A549 (cell line): ENCODE results near the gene TLE1. TPM values are rescaled to one million over a fixed set of nuclear protein-coding genes. Genes with fewer than 3 reads are reported as not detected.
A peak's percentile ranks its signal among the peaks of the same experiment; 100 is the strongest.

Source experiments
- ATAC-seq, 2 experiments: fragments of 200-7000 bp in 1 of 2; fragments of >200 bp in 1 of 2; cut with Nextera tagmentation in 1 of 2; cut with Tn5 transposase in 1 of 2; 3 replicates each; pipeline versions ENCODE4 v1.8.0 to v1.9.1; 2018 to 2020; ENCODE audit warnings: mild to moderate bottlenecking in 1 of 2, moderate library complexity in 1 of 2
- CTCF ChIA-PET: fragments of 300-600 bp; sonication (Branson Sonifier 250); formaldehyde crosslinking; extraction: SDS; loops from one replicate; lab custom pipeline; 2021; ENCODE audit warnings: antibody characterized with exemption, inconsistent platforms; lab: Yijun Ruan, JAX
- POLR2A ChIA-PET: fragments of 350-600 bp; formaldehyde crosslinking; extraction: SDS; loops from one replicate; lab custom pipeline; 2021; ENCODE audit warnings: antibody characterized with exemption, inconsistent platforms; lab: Yijun Ruan, JAX
- DNase-seq, 2 experiments: peaks; one replicate each; pipeline versions ENCODE4 v3.0.0 to v3.0.0-alpha.2; 2011 to 2016; ENCODE audit warnings: low read depth in 1 of 2, low spot score in 1 of 2
- FAIRE-seq: peaks from 2 replicates; lab custom pipeline; 2011; peaks lifted over from hg19 to GRCh38; lab: Jason Lieb, UNC
- H3K27ac ChIP-seq, 2 experiments: fragments of >200 bp; sonication (Bioruptor Twin); formaldehyde crosslinking; 3 replicates each; pipeline ENCODE4 v1.5.1; 2016 to 2017
- H3K4me1 ChIP-seq: fragments of >200 bp; sonication (Bioruptor Twin); formaldehyde crosslinking; 3 replicates; pipeline ENCODE4 v1.6.1; 2016
- H3K4me2 ChIP-seq: fragments of >200 bp; sonication (Bioruptor Twin); formaldehyde crosslinking; 3 replicates; pipeline ENCODE4 v1.6.1; 2016
- H3K4me3 ChIP-seq: fragments of >200 bp; sonication (Bioruptor Twin); formaldehyde crosslinking; 3 replicates; pipeline ENCODE4 v1.5.1; 2016
- H3K9me3 ChIP-seq: fragments of >200 bp; sonication (Bioruptor Twin); formaldehyde crosslinking; 3 replicates; pipeline ENCODE4 v1.6.1; 2016
- CBX2 ChIP-seq: fragments of 200-600 bp; sonication (generic); IDR thresholded peaks from 2 replicates; pipeline ENCODE4 v1.6.1; 2016; ENCODE audit warnings: low read depth, mild to moderate bottlenecking, borderline replicate concordance
- CBX8 ChIP-seq: fragments of 200-600 bp; sonication (generic); IDR thresholded peaks from 2 replicates; pipeline ENCODE4 v1.6.1; 2016
- CHD4 ChIP-seq: fragments of 200-600 bp; sonication (generic); IDR thresholded peaks from 2 replicates; pipeline ENCODE4 v1.6.1; 2016; ENCODE audit warnings: antibody characterized with exemption, mild to moderate bottlenecking, borderline replicate concordance
- EP300 ChIP-seq, 2 experiments: fragments of >200 bp; sonication (Bioruptor Twin); formaldehyde crosslinking; IDR thresholded peaks; 2 replicates in 1 of 2; 3 replicates in 1 of 2; pipeline ENCODE4 v1.6.1; 2016 to 2017
- ESRRA ChIP-seq: fragments of 150-350 bp; IDR thresholded peaks from 2 replicates; pipeline ENCODE4 v1.6.1; 2014; ENCODE audit warnings: mild to moderate bottlenecking, low read length, borderline replicate concordance
- FOSB ChIP-seq: fragments of 250-450 bp; sonication (Bioruptor Pico); IDR thresholded peaks from 2 replicates; pipeline ENCODE4 v1.5.0; 2020; ENCODE audit warnings: mild to moderate bottlenecking, moderate library complexity
- FOSL2 ChIP-seq, 2 experiments: fragments of 450-650 bp in 1 of 2; fragments of >200 bp in 1 of 2; sonication (Bioruptor Twin) in 1 of 2; formaldehyde crosslinking; IDR thresholded peaks; 2 replicates each; pipeline versions ENCODE4 v1.5.0 to v1.6.1; 2016 to 2020; ENCODE audit warnings: mild to moderate bottlenecking in 1 of 2, moderate library complexity in 1 of 2
- FOXS1 ChIP-seq: fragments of 250-450 bp; sonication (Bioruptor Pico); IDR thresholded peaks from 2 replicates; pipeline ENCODE4 v1.5.0; 2020; ENCODE audit warnings: mild to moderate bottlenecking, moderate library complexity
- HEYL ChIP-seq: fragments of 250-450 bp; sonication (Bioruptor Pico); IDR thresholded peaks from 2 replicates; pipeline ENCODE4 v1.8.0; 2021; ENCODE audit warnings: mild to moderate bottlenecking, moderate library complexity
- HOXA7 ChIP-seq: fragments of 250-450 bp; sonication (Bioruptor Pico); IDR thresholded peaks from 2 replicates; pipeline ENCODE4 v1.5.0; 2020; ENCODE audit warnings: mild to moderate bottlenecking, moderate library complexity
- HOXB5 ChIP-seq: fragments of 250-450 bp; sonication (Bioruptor Pico); IDR thresholded peaks from 2 replicates; pipeline ENCODE4 v1.5.0; 2020; ENCODE audit warnings: mild to moderate bottlenecking, moderate library complexity
- JUNB ChIP-seq: fragments of >200 bp; sonication (Bioruptor Twin); formaldehyde crosslinking; IDR thresholded peaks from 2 replicates; pipeline ENCODE4 v1.6.1; 2016
- MAFK ChIP-seq: fragments of 450-650 bp; IDR thresholded peaks from 2 replicates; pipeline ENCODE4 v1.6.1; 2014; ENCODE audit not compliant: partially characterized antibody
- MAZ ChIP-seq: fragments of 150-350 bp; IDR thresholded peaks from 2 replicates; pipeline ENCODE4 v1.6.1; 2014; ENCODE audit warnings: antibody characterized with exemption, low read depth, low read length, borderline replicate concordance
- NR3C1 ChIP-seq: fragments of >200 bp; sonication (Bioruptor Twin); formaldehyde crosslinking; IDR thresholded peaks from 3 replicates; pipeline ENCODE4 v1.6.1; 2017
- RARB ChIP-seq: fragments of 250-450 bp; sonication (Bioruptor Pico); IDR thresholded peaks from 2 replicates; pipeline ENCODE4 v1.8.0; 2021; ENCODE audit warnings: mild to moderate bottlenecking, moderate library complexity
- RCOR1 ChIP-seq: fragments of 150-350 bp; IDR thresholded peaks from 2 replicates; pipeline ENCODE4 v1.6.1; 2014; ENCODE audit warnings: antibody characterized with exemption, low read length, low read depth
- RNF2 ChIP-seq: fragments of 200-600 bp; sonication (generic); IDR thresholded peaks from 2 replicates; pipeline ENCODE4 v1.6.1; 2016; ENCODE audit warnings: low read depth, mild to moderate bottlenecking, antibody characterized with exemption, moderate library complexity, borderline replicate concordance
- SREBF2 ChIP-seq: fragments of 450-650 bp; IDR thresholded peaks from 2 replicates; pipeline ENCODE4 v1.6.1; 2014; ENCODE audit warnings: mild to moderate bottlenecking, moderate library complexity
- TFCP2L1 ChIP-seq: fragments of 250-450 bp; sonication (Bioruptor Pico); IDR thresholded peaks from 2 replicates; pipeline ENCODE4 v1.5.0; 2021; ENCODE audit warnings: mild to moderate bottlenecking
- ZFP36 ChIP-seq: fragments of 450-650 bp; IDR thresholded peaks from 2 replicates; pipeline ENCODE4 v1.6.1; 2014; ENCODE audit warnings: borderline replicate concordance; ENCODE audit not compliant: partially characterized antibody
- WGBS: methylation state at CpG from one replicate; pipeline ENCODE4 v1.1.6; 2017; ENCODE audit errors: missing lambda C conversion rate; 5-methylcytosine and 5-hydroxymethylcytosine counted together
- polyA plus RNA-seq, 4 experiments: library from polyadenylated mRNA; depleted of rRNA in 3 of 4; stranded (reverse); fragments of >200 nt; fragmentation: RNase III in 1 of 4; extraction: RNeasy Plus Mini Kit Qiagen cat#74134 plus additional on column Dnase treatment in 1 of 4; gene quantifications; 2 replicates in 3 of 4; 3 replicates in 1 of 4; pipeline ENCODE4 v1.2.3, GENCODE V29; 2011 to 2017
- TF ChIP-seq, protein P1 (sequence below): fragments of 250-450 bp; sonication (Bioruptor Pico); IDR thresholded peaks from 2 replicates; pipeline ENCODE4 v1.5.0; 2020; ENCODE audit warnings: low read depth, mild to moderate bottlenecking, moderate library complexity
- TF ChIP-seq, protein P2 (sequence below): fragments of 250-450 bp; sonication (Bioruptor Pico); IDR thresholded peaks from 2 replicates; pipeline ENCODE4 v1.5.0; 2021; ENCODE audit warnings: mild to moderate bottlenecking, moderate library complexity, borderline replicate concordance
- TF ChIP-seq, protein P3 (sequence below): IDR thresholded peaks from 2 replicates; pipeline ENCODE4 v1.6.1; 2012; ENCODE audit warnings: low read depth, borderline replicate concordance
- TF ChIP-seq, protein P4 (sequence below): fragments of >200 bp; sonication (Bioruptor Twin); formaldehyde crosslinking; IDR thresholded peaks from 3 replicates; pipeline ENCODE4 v1.6.1; 2016
- TF ChIP-seq, protein P5 (sequence below): fragments of 200-600 bp; sonication (generic); IDR thresholded peaks from 2 replicates; pipeline ENCODE4 v1.6.1; 2016; ENCODE audit warnings: antibody characterized with exemption, mild to moderate bottlenecking, moderate library complexity

Gene TLE1
- polyA plus RNA-seq, 2 of the 4 experiments (the other 2 are of a cell fraction) = 45.8 to 117 TPM

DNA sequence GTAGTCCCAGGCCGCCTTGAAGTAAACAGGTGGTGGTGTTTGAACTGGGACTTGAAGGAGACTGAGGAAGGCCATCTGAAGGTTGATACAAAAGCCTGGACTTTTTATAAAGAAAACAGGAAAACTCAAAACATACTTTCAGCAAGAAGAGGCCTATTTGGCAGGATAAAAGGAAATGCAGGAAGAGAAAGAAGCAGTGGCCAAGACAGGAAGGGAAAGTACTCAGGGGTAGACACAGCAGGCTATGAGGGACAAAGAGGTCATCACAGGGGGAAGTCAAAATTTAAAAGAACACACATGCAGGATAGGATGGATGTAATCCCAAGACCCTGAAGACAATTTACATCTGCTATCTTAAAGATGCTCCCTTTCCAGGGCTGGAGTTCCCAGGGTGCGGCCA lies 13.0 kb downstream of the TLE1 start:
- POLR2A ChIA-PET = interaction anchor here (0.6 kb wide), 1 partner anchor 102 kb away, joined by 3 read pairs; no protein-coding TSS in a partner anchor
- CTCF ChIA-PET = interaction anchor here (1.2 to 2.8 kb wide), 2 partner anchors 10 to 60 kb away, joined by 3 to 12 read pairs; no protein-coding TSS in a partner anchor
- 95% methylated on average over 2 of the region's 2 CpGs for WGBS
- no peak for ATAC-seq
- Histone ChIP-seq H3K4me3 (no peak overlapping the region), H3K9me3 (no peaks in the 10 kb centered on the region), H3K27ac (no peak overlapping the region), H3K4me1 (peaks cover 17% of the 10 kb centered on the region; the same call in 1 of the 3 replicates), H3K4me2 (no peak overlapping the region)
- no peak for TF ChIP-seq RCOR1
- no peak for TF ChIP-seq JUNB
- TF ChIP-seq CHD4 = no peak
- TF ChIP-seq, protein P1, sequence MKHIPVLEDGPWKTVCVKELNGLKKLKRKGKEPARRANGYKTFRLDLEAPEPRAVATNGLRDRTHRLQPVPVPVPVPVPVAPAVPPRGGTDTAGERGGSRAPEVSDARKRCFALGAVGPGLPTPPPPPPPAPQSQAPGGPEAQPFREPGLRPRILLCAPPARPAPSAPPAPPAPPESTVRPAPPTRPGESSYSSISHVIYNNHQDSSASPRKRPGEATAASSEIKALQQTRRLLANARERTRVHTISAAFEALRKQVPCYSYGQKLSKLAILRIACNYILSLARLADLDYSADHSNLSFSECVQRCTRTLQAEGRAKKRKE (CRISPR knock-in tag) = no peak
- TF ChIP-seq, protein P2, sequence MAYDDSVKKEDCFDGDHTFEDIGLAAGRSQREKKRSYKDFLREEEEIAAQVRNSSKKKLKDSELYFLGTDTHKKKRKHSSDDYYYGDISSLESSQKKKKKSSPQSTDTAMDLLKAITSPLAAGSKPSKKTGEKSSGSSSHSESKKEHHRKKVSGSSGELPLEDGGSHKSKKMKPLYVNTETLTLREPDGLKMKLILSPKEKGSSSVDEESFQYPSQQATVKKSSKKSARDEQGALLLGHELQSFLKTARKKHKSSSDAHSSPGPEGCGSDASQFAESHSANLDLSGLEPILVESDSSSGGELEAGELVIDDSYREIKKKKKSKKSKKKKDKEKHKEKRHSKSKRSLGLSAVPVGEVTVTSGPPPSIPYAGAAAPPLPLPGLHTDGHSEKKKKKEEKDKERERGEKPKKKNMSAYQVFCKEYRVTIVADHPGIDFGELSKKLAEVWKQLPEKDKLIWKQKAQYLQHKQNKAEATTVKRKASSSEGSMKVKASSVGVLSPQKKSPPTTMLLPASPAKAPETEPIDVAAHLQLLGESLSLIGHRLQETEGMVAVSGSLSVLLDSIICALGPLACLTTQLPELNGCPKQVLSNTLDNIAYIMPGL (CRISPR knock-in tag) = no peak
- TF ChIP-seq HOXA7 (CRISPR knock-in tag) = no peak
- no peak for TF ChIP-seq ESRRA
- no peak for TF ChIP-seq CBX8
- no peak for DNase-seq
- FAIRE-seq = no peak

DNA sequence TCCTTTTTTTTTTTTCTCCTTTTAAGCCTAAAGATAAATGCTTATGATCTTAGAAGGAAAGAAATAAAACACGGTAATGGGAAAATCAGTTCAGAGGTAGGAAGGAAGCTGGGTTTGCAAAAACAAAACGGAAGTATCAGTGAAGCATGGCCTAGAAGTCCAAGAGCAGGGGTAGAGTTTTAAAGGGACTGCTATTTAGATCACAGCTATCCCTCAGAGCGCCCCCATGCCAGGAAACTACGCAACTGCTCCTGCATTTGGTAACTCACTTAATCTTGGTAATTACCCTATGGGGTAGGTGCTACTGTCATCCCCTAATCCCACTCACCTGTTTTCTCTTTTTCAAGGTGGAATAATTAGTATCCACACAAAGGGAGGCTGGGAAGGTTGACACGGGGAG lies 16.0 kb downstream of the TLE1 start:
- Histone ChIP-seq H3K4me2 (no peak overlapping the region), H3K9me3 (no peaks in the 10 kb centered on the region), H3K27ac (no peak overlapping the region), H3K4me3 (no peak overlapping the region), H3K4me1 (peaks cover 16% of the 10 kb centered on the region)
- ChIA-PET POLR2A (interaction anchor here (0.7 kb wide), 1 partner anchor 72 kb away, joined by 10 read pairs; no protein-coding TSS in a partner anchor), CTCF (interaction anchor here (1.2 to 1.6 kb wide), 3 partner anchors 10 to 176 kb away, joined by 3 to 4 read pairs (median 3); no protein-coding TSS in a partner anchor)
- FAIRE-seq = no peak
- no peak for DNase-seq
- TF ChIP-seq, protein P3, sequence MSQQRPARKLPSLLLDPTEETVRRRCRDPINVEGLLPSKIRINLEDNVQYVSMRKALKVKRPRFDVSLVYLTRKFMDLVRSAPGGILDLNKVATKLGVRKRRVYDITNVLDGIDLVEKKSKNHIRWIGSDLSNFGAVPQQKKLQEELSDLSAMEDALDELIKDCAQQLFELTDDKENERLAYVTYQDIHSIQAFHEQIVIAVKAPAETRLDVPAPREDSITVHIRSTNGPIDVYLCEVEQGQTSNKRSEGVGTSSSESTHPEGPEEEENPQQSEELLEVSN = no peak
- TF ChIP-seq MAFK (no peak), CBX2 (no peak), HOXB5 (CRISPR knock-in tag) (no peak), MAZ (no peak), FOXS1 (no peak), RNF2 (no peak), SREBF2 (no peak), NR3C1 (no peak), RARB (CRISPR knock-in tag) (no peak), TFCP2L1 (no peak), EP300 (IDR thresholded peaks at IDR 0.05) (no peak), HEYL (CRISPR knock-in tag) (no peak), FOSL2 (IDR thresholded peaks at IDR 0.05) (no peak), FOSL2 (CRISPR knock-in tag; IDR thresholded peaks at IDR 0.05) (no peak), RCOR1 (no peak), ZFP36 (no peak), FOSB (CRISPR knock-in tag) (no peak)
- TF ChIP-seq, protein P4, sequence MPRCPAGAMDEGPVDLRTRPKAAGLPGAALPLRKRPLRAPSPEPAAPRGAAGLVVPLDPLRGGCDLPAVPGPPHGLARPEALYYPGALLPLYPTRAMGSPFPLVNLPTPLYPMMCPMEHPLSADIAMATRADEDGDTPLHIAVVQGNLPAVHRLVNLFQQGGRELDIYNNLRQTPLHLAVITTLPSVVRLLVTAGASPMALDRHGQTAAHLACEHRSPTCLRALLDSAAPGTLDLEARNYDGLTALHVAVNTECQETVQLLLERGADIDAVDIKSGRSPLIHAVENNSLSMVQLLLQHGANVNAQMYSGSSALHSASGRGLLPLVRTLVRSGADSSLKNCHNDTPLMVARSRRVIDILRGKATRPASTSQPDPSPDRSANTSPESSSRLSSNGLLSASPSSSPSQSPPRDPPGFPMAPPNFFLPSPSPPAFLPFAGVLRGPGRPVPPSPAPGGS = no peak
- TF ChIP-seq, protein P5, sequence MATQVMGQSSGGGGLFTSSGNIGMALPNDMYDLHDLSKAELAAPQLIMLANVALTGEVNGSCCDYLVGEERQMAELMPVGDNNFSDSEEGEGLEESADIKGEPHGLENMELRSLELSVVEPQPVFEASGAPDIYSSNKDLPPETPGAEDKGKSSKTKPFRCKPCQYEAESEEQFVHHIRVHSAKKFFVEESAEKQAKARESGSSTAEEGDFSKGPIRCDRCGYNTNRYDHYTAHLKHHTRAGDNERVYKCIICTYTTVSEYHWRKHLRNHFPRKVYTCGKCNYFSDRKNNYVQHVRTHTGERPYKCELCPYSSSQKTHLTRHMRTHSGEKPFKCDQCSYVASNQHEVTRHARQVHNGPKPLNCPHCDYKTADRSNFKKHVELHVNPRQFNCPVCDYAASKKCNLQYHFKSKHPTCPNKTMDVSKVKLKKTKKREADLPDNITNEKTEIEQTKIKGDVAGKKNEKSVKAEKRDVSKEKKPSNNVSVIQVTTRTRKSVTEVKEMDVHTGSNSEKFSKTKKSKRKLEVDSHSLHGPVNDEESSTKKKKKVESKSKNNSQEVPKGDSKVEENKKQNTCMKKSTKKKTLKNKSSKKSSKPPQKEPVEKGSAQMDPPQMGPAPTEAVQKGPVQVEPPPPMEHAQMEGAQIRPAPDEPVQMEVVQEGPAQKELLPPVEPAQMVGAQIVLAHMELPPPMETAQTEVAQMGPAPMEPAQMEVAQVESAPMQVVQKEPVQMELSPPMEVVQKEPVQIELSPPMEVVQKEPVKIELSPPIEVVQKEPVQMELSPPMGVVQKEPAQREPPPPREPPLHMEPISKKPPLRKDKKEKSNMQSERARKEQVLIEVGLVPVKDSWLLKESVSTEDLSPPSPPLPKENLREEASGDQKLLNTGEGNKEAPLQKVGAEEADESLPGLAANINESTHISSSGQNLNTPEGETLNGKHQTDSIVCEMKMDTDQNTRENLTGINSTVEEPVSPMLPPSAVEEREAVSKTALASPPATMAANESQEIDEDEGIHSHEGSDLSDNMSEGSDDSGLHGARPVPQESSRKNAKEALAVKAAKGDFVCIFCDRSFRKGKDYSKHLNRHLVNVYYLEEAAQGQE = no peak
- 76% methylated on average over 5 of the region's 5 CpGs for WGBS
- peak; percentile 12 to 44; a peak in 2 of 6 replicates for ATAC-seq
